ENCODE results near the gene ST8SIA4. TPM values are rescaled to one million over a fixed set of nuclear protein-coding genes. Genes with fewer than 3 reads are reported as not detected.

ST8SIA4 gene
- total RNA-seq, 2 donors from 2014 or later = 0.80 to 0.82 TPM

GRCh38 chr5:100872408-100873190 lies 30.5 kb downstream of the ST8SIA4 start:
- Histone ChIP-seq H3K9me3 (no peaks in the 10 kb centered on the region), H3K4me1 (replicated peaks) (no peaks in the 10 kb centered on the region), H3K27ac (no peak overlapping the region), H3K27me3 (replicated peaks; ENCODE audit: insufficient read depth) (no peaks in the 10 kb centered on the region), H3K4me3 (no peak overlapping the region), H3K36me3 (no peaks in the 10 kb centered on the region)
- intact Hi-C loops (cut with DNase I) = no loop called here
- TF ChIP-seq POLR2A (IDR thresholded peaks at IDR 0.05) (no peak), CTCF (IDR thresholded peaks at IDR 0.05) (no peak)
- DNase-seq (ENCODE audit: low spot score) = no peak
- WGBS = 94% methylated on average over 2 of the region's 2 CpGs

DNA sequence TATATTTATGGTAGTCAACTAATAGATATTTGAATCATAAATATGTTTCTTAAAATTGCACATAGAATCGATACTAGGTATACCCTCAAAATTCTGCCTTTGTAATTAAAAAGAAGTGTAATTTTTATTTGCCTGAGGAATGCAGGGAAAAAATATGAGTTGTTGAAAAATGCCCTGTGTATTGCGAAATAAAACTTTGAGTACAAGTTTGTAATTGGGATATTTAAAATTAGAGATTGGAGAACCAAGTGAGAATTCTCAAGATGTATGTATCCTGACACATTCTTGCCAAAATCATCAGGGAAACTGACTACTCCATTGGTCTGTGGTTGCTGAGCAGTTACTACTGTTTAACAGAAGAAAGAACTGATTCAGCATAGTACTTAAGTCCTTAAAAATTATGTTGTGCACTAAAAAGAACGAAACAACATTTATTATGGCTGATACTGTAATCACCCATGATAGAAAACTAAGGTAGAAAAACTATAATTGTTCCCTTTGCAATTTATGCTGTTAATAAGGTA lies 36.0 kb downstream of the ST8SIA4 start:
- DNase-seq (ENCODE audit: low spot score) = no peak
- H3K27ac ChIP-seq = no peak overlapping the region
- H3K4me3 ChIP-seq = no peak overlapping the region
- intact Hi-C loops (cut with DNase I) = no loop called here
- no peaks in the 10 kb centered on the region for H3K36me3 ChIP-seq
- no peaks in the 10 kb centered on the region for H3K9me3 ChIP-seq
- no peaks in the 10 kb centered on the region for H3K27me3 ChIP-seq (replicated peaks; ENCODE audit: insufficient read depth)
- WGBS = 92% methylated on average over 3 of the region's 3 CpGs
- H3K4me1 ChIP-seq (replicated peaks) = no peaks in the 10 kb centered on the region
- TF ChIP-seq POLR2A (IDR thresholded peaks at IDR 0.05) = no peak
- no peak for TF ChIP-seq CTCF (IDR thresholded peaks at IDR 0.05)
- TF ChIP-seq POLR2AphosphoS5 (IDR thresholded peaks at IDR 0.05) = no peak

GRCh38 chr5:100864931-100865330 lies 38.2 kb downstream of the ST8SIA4 start:
- no peaks in the 10 kb centered on the region for H3K4me1 ChIP-seq (replicated peaks)
- WGBS = 39% methylated on average over 2 of the region's 2 CpGs
- intact Hi-C loops (cut with DNase I) = no loop called here
- TF ChIP-seq CTCF (IDR thresholded peaks at IDR 0.05) (no peak), POLR2A (IDR thresholded peaks at IDR 0.05) (no peak), POLR2AphosphoS5 (IDR thresholded peaks at IDR 0.05) (no peak)
- no peak for DNase-seq (ENCODE audit: low spot score)
- H3K27ac ChIP-seq = no peak overlapping the region
- H3K36me3 ChIP-seq = no peaks in the 10 kb centered on the region
- no peak overlapping the region for H3K4me3 ChIP-seq
- H3K27me3 ChIP-seq (replicated peaks; ENCODE audit: insufficient read depth) = no peaks in the 10 kb centered on the region
- no peaks in the 10 kb centered on the region for H3K9me3 ChIP-seq

DNA sequence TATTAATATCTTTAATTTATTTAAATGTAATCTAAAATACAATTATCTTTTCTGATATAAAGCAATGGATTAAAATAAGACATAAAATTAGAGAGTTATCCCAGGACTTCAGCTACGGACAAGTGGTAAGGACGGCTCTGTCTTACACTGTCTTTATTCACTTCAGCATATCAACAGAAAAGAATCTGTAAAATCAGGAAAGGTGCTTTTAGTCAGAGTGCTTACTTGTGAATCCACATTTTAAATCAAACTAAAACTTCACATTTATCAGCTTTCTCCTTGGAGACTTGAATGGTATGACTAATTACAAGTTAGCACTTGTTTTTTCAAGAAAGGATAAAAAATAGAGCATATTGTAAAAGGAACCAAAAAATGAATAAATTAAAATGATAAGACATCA lies 39.3 kb downstream of the ST8SIA4 start:
- intact Hi-C loops (cut with DNase I) = no loop called here
- TF ChIP-seq CTCF (IDR thresholded peaks at IDR 0.05) (no peak), POLR2A (IDR thresholded peaks at IDR 0.05) (no peak), POLR2AphosphoS5 (IDR thresholded peaks at IDR 0.05) (no peak)
- WGBS = 92% methylated on average over 2 of the region's 2 CpGs

GRCh38 chr5:100861148-100861547 lies 41.9 kb downstream of the ST8SIA4 start:
- Histone ChIP-seq H3K9me3 (no peaks in the 10 kb centered on the region), H3K4me3 (no peak overlapping the region), H3K36me3 (no peaks in the 10 kb centered on the region), H3K27me3 (replicated peaks; ENCODE audit: insufficient read depth) (no peaks in the 10 kb centered on the region), H3K4me1 (replicated peaks) (no peaks in the 10 kb centered on the region), H3K27ac (no peak overlapping the region)
- DNase-seq (ENCODE audit: low spot score) = no peak
- intact Hi-C loops (cut with DNase I) = no loop called here
- no peak for TF ChIP-seq POLR2A (IDR thresholded peaks at IDR 0.05)
- TF ChIP-seq POLR2AphosphoS5 (IDR thresholded peaks at IDR 0.05) = no peak
- TF ChIP-seq CTCF (IDR thresholded peaks at IDR 0.05) = no peak
- 94% methylated on average over 3 of the region's 3 CpGs for WGBS

More for the DNA sequence above, 39.3 kb downstream of the ST8SIA4 start:
- Histone ChIP-seq H3K4me1 (replicated peaks) (no peaks in the 10 kb centered on the region), H3K27me3 (replicated peaks; ENCODE audit: insufficient read depth) (no peaks in the 10 kb centered on the region), H3K9me3 (no peaks in the 10 kb centered on the region), H3K36me3 (no peaks in the 10 kb centered on the region), H3K4me3 (no peak overlapping the region), H3K27ac (no peak overlapping the region)
- DNase-seq (ENCODE audit: low spot score) = no peak
